K562 (cell line): ENCODE results near the gene PDE4D. TPM values are rescaled to one million over a fixed set of nuclear protein-coding genes. Genes with fewer than 3 reads are reported as not detected.

Experiments used
- ATAC-seq: fragments of 200-7000 bp; cut with Tn5 transposase; 3 replicates; pipeline ENCODE4 v1.9.1; 2020; ENCODE audit warnings: moderate library complexity
- BruUV-seq: library from RNA; stranded (reverse); fragments of 400-500 nt; replicated peaks from 2 replicates; lab custom pipeline; 2021; lab: Mats Ljungman, UMichigan
- CTCF ChIA-PET: fragments of 300-600 bp; formaldehyde crosslinking; extraction: SDS; loops from one replicate; lab custom pipeline; 2021; ENCODE audit warnings: low intra/inter-chr PET ratio; lab: Yijun Ruan, JAX
- POLR2A ChIA-PET: fragments of 300-600, 350-650 bp; sonication (Branson Sonifier 250); formaldehyde crosslinking; extraction: SDS; loops from one replicate; lab custom pipeline; 2021; ENCODE audit warnings: antibody characterized with exemption, inconsistent platforms; lab: Yijun Ruan, JAX
- DNase-seq, 4 experiments: peaks; one replicate each; pipeline versions ENCODE4 v3.0.0 to v3.0.0-alpha.2; 2011 to 2018; ENCODE audit warnings: low spot score in 3 of 4, mixed read lengths in 3 of 4; ENCODE audit errors: extremely low read depth in 1 of 4
- FAIRE-seq: peaks from 2 replicates; lab custom pipeline; 2011; peaks lifted over from hg19 to GRCh38; lab: Jason Lieb, UNC
- H2AFZ ChIP-seq: 2 replicates; pipeline ENCODE4 v1.6.0; 2011; ENCODE audit warnings: low read depth, low read length, control low read depth, inconsistent platforms
- H3K27ac ChIP-seq: fragments of 200-600 bp; 3 replicates; pipeline ENCODE4 v1.8.0; 2011; ENCODE audit warnings: low read depth, mild to moderate bottlenecking, control low read depth, inconsistent platforms, low read length, moderate library complexity, mixed read lengths; ENCODE audit errors: extremely low read depth
- H3K27me3 ChIP-seq, 2 experiments: fragments of 300-600 bp in 1 of 2; 2 replicates in 1 of 2; 3 replicates in 1 of 2; pipeline versions ENCODE4 v1.6.0 to v1.8.0; 2011; ENCODE audit warnings: inconsistent platforms in 2 of 2, low read length in 2 of 2, mild to moderate bottlenecking in 1 of 2, mixed read lengths in 1 of 2, moderate library complexity in 1 of 2; ENCODE audit not compliant: control insufficient read depth in 2 of 2, insufficient read depth in 2 of 2
- H3K36me3 ChIP-seq: fragments of 300-600 bp; 3 replicates; pipeline ENCODE4 v1.8.0; 2011; ENCODE audit warnings: mild to moderate bottlenecking, low read length, inconsistent platforms; ENCODE audit not compliant: control insufficient read depth, insufficient read depth
- H3K4me1 ChIP-seq, 2 experiments: fragments of 200-600 bp in 1 of 2; replicated peaks in 1 of 2; 2 replicates in 1 of 2; 3 replicates in 1 of 2; pipeline versions ENCODE4 v1.5.1 to v1.8.0; 2011; ENCODE audit warnings: inconsistent platforms in 2 of 2, low read length in 2 of 2, mild to moderate bottlenecking in 1 of 2, mixed read lengths in 1 of 2, moderate library complexity in 1 of 2; ENCODE audit not compliant: control insufficient read depth in 2 of 2, insufficient read depth in 2 of 2
- H3K4me2 ChIP-seq: 2 replicates; pipeline ENCODE4 v1.6.1; 2011; ENCODE audit warnings: low read length, control low read depth, inconsistent platforms, mixed read lengths; ENCODE audit not compliant: insufficient read depth
- H3K4me3 ChIP-seq: fragments of 200-600 bp; sonication (generic), shearing (Covaris generic); 2 replicates; pipeline ENCODE4 v1.5.1; 2016; ENCODE audit warnings: control low read depth, inconsistent platforms
- H3K79me2 ChIP-seq: fragments of 200-600 bp; 3 replicates; pipeline ENCODE4 v1.8.0; 2011; ENCODE audit warnings: low read length, inconsistent platforms; ENCODE audit not compliant: control insufficient read depth, insufficient read depth
- H3K9ac ChIP-seq, 2 experiments: 2 replicates each; pipeline versions ENCODE4 v1.6.0 to v1.6.1; 2011; ENCODE audit warnings: low read depth in 2 of 2, low read length in 2 of 2, control low read depth in 1 of 2, inconsistent platforms in 1 of 2, mild to moderate bottlenecking in 1 of 2, mixed read lengths in 1 of 2; ENCODE audit not compliant: insufficient read depth in 1 of 2
- H3K9me1 ChIP-seq: one replicate; pipeline ENCODE4 v1.6.0; 2011; ENCODE audit warnings: inconsistent platforms, mild to moderate bottlenecking, low read length, moderate library complexity; ENCODE audit not compliant: control insufficient read depth, insufficient read depth
- H3K9me3 ChIP-seq: replicated peaks from 2 replicates; pipeline ENCODE4 v1.5.1; 2011; ENCODE audit warnings: low read depth, low read length, inconsistent platforms; ENCODE audit not compliant: control insufficient read depth, insufficient read depth
- H4K20me1 ChIP-seq: replicated peaks from 2 replicates; pipeline ENCODE4 v1.6.1; 2011; ENCODE audit warnings: low read length, inconsistent platforms, mixed read lengths; ENCODE audit not compliant: control insufficient read depth, insufficient read depth
- ARID2 ChIP-seq: fragments of 450-650 bp; IDR thresholded peaks from 2 replicates; pipeline ENCODE4 v1.6.1; 2017; ENCODE audit warnings: antibody characterized with exemption, mild to moderate bottlenecking
- ESRRA ChIP-seq: fragments of 450-650 bp; IDR thresholded peaks from 2 replicates; pipeline ENCODE4 v1.6.1; 2014; ENCODE audit warnings: low read depth, mild to moderate bottlenecking, moderate library complexity, borderline replicate concordance
- MTF1 ChIP-seq: fragments of 250-450 bp; sonication (Bioruptor Pico); IDR thresholded peaks from 2 replicates; pipeline ENCODE4 v1.9.0; 2021; ENCODE audit warnings: moderate library complexity, mild to moderate bottlenecking, inconsistent platforms, borderline replicate concordance
- POLR2B ChIP-seq: fragments of 450-650 bp; IDR thresholded peaks from 2 replicates; pipeline ENCODE4 v1.6.1; 2018; ENCODE audit warnings: low read depth; ENCODE audit not compliant: partially characterized antibody
- RUNX1 ChIP-seq: sonication (generic); IDR thresholded peaks from 2 replicates; pipeline ENCODE4 v1.6.1; 2016; ENCODE audit warnings: antibody characterized with exemption, low read depth
- SRSF3 ChIP-seq: fragments of 200-400 bp; formaldehyde crosslinking; IDR thresholded peaks from 2 replicates; pipeline ENCODE4 v1.6.1; 2016; ENCODE audit warnings: mild to moderate bottlenecking, low read length, moderate library complexity; ENCODE audit not compliant: insufficient read depth
- TAF9B ChIP-seq: fragments of 450-650 bp; IDR thresholded peaks from 2 replicates; pipeline ENCODE4 v1.6.1; 2018; ENCODE audit warnings: mild to moderate bottlenecking; ENCODE audit not compliant: partially characterized antibody
- TRIM24 ChIP-seq, 2 experiments: fragments of 450-650 bp; IDR thresholded peaks; 2 replicates each; pipeline ENCODE4 v1.6.1; 2016
- WGBS: fragments of 100-300 bp; shearing (Covaris generic); methylation state at CpG from one replicate; pipeline ENCODE4 v1.1.6; 2016; ENCODE audit warnings: low coverage, mixed read lengths; ENCODE audit not compliant: insufficient coverage; ENCODE audit errors: missing lambda C conversion rate; 5-methylcytosine and 5-hydroxymethylcytosine counted together
- in situ Hi-C: fragments of 300-500 bp; cut with MboI; formaldehyde crosslinking; loops from 4 replicates; pipeline ENCODE4 v1.15.0; 2018; ENCODE audit warnings: inconsistent platforms, mixed read lengths
- intact Hi-C: fragments of 100-400 bp; cut with micrococcal nuclease; formaldehyde crosslinking; loops from 2 replicates; pipeline ENCODE4 v1.14.2; 2022
- polyA plus RNA-seq, 8 experiments: library from polyadenylated mRNA; depleted of rRNA in 4 of 8; stranded (reverse) in 5 of 8; unstranded in 3 of 8; fragments of >200 nt; fragmentation: Nextera tagmentation in 2 of 8; fragmentation: Illumina TruSeq in 1 of 8; extraction: Ambion mirVana in 2 of 8; extraction: Trizol in 1 of 8; gene quantifications; 2 replicates each; pipeline versions ENCODE4 v1.2.1 to v1.2.3, GENCODE V29; 2011 to 2014; ENCODE audit warnings: inconsistent platforms in 1 of 8, missing spikeins in 1 of 8
- total RNA-seq, 7 experiments: library from RNA; depleted of rRNA in 6 of 7; stranded (reverse); fragments of >200 nt in 6 of 7; fragmentation: Illumina TruSeq in 2 of 7; extraction: Trizol in 2 of 7; gene quantifications; 2 replicates each; pipeline versions ENCODE4 v1.2.1 to v1.2.3, GENCODE V29; 2011 to 2021; ENCODE audit warnings: low replicate concordance in 1 of 7
- TF ChIP-seq, protein P1 (sequence below): fragments of 250-450 bp; sonication (Bioruptor Pico); IDR thresholded peaks from 2 replicates; pipeline ENCODE4 v1.8.0; 2021; ENCODE audit warnings: moderate library complexity, mild to moderate bottlenecking, inconsistent platforms

PDE4D gene
- total and polyA plus RNA-seq, 9 of the 15 experiments (the other 6 are each of a cell fraction or from before 2014, with no cell fraction given) = 0.04 to 0.46 (median 0.13) TPM

DNA sequence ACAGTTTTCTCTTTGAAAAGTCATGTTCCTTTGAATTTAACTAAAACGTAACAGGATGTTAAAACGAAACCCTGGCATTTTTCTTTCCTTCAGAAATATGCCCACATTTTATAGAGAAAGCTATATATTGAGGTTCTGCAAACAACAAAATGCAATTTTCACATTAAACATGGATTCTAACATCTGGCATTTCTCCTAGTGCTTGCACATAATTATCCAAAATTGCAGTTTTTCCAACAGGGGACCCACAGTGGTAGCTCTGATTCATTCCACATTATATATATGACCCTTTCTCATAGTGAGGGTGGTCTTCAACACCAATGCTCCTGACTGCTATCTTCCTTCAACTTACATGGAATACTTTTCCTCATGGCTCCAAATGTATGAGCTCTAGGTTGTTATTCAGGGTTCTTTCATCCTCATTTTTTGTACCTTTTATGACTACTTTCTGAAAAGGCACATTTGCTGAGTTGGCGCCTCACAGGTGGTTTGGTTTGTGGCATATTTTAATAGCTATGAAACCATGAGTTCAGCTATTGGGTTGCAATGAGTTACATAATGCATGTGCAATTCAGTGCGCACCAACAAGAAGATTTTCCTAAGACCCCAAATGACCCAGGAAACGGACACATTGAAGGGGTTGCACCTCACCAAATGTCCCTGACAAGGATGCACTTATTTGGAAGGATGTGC, 758.9 kb downstream of the PDE4D start:
- intact Hi-C loops (no loop called here), in situ Hi-C loops (no loop called here)
- Histone ChIP-seq H3K79me2 (no peaks in the 10 kb centered on the region), H3K9me1 (no peaks in the 10 kb centered on the region), H3K27ac (no peak overlapping the region), H4K20me1 (no peaks in the 10 kb centered on the region), H3K36me3 (no peaks in the 10 kb centered on the region), H3K4me3 (no peak overlapping the region), H3K9ac (no peak overlapping the region), H3K27me3 (no peaks in the 10 kb centered on the region), H2AFZ (no peak overlapping the region), H3K9me3 (no peaks in the 10 kb centered on the region), H3K4me2 (no peak overlapping the region), H3K4me1 (no peaks in the 10 kb centered on the region)
- TF ChIP-seq MTF1 (CRISPR knock-in tag) (no peak), RUNX1 (no peak), POLR2B (no peak), TRIM24 (IDR thresholded peaks at IDR 0.05) (no peak)
- TF ChIP-seq, protein P1, sequence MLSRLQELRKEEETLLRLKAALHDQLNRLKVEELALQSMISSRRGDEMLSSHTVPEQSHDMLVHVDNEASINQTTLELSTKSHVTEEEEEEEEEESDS (CRISPR knock-in tag) = no peak
- ChIA-PET POLR2A (no interaction called here), CTCF (no interaction called here)
- no peak for FAIRE-seq
- DNase-seq = no peak
- WGBS = 3% methylated on average over 5 of the region's 5 CpGs
- ATAC-seq = no peak
- no TSS peak for BruUV-seq

DNA sequence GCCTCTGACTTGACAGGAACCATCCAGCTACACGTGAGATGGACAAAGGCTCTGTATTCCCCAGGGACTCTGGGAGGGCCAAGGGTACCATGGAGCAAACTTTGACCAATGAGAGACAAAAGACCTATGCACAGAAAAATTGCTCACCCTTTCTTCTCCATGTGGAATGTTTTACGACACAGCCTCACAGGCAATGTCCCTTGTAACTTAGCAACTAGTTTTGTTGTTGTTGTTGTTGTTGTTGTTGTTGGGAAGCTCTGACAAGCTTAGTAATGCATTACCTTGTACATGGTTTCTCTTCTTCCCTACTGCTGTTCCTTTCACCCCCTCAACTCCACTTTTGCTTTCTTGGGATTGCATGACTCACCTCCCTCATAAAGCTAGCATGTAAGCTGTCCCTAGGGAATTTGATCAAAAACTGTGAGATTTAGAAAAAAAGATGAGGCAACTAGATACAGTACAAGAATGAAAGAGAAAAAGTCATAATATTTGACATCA, 759.7 kb downstream of the PDE4D start:
- H3K4me2 ChIP-seq = no peak overlapping the region
- no peaks in the 10 kb centered on the region for H3K9me3 ChIP-seq
- DNase-seq (no peak), FAIRE-seq (no peak), ATAC-seq (no peak)
- intact Hi-C loops (no loop called here), in situ Hi-C loops (no loop called here)
- no peaks in the 10 kb centered on the region for H3K9me1 ChIP-seq
- no peak overlapping the region for H3K27ac ChIP-seq
- no peaks in the 10 kb centered on the region for H3K27me3 ChIP-seq
- no peaks in the 10 kb centered on the region for H3K79me2 ChIP-seq
- CTCF ChIA-PET = no interaction called here
- POLR2A ChIA-PET = no interaction called here
- H3K9ac ChIP-seq = no peak overlapping the region
- no peaks in the 10 kb centered on the region for H3K36me3 ChIP-seq
- H3K4me3 ChIP-seq = no peak overlapping the region
- WGBS = 0% methylated on average over 2 of the region's 2 CpGs
- no peak for TF ChIP-seq ARID2
- no peak for TF ChIP-seq SRSF3
- no peak for TF ChIP-seq TAF9B
- no peak for TF ChIP-seq ESRRA
- BruUV-seq = no TSS peak
- no peaks in the 10 kb centered on the region for H3K4me1 ChIP-seq
- no peaks in the 10 kb centered on the region for H4K20me1 ChIP-seq
- H2AFZ ChIP-seq = no peak overlapping the region
